GM19193 (cell line): Measurements from ENCODE around the gene CBFA2T2.

Source experiments
- POLR2A ChIP-seq: IDR thresholded peaks from 4 replicates; pipeline ENCODE4 v1.6.1; 2011; ENCODE audit not compliant: insufficient read depth, insufficient read length; ENCODE audit errors: extremely low read depth

Gene CBFA2T2

GRCh38 chr20:33650753-33651561, 161.1 kb downstream of the CBFA2T2 start:
- no peak for TF ChIP-seq POLR2A

- TF ChIP-seq POLR2A: no peak
These were observed 161.7 kb downstream of the CBFA2T2 start for GRCh38 chr20:33651562-33652048.

GRCh38 chr20:33653218-33653899, 163.5 kb downstream of the CBFA2T2 start:
- TF ChIP-seq POLR2A: no peak

- no peak for TF ChIP-seq POLR2A
These were observed 164.2 kb downstream of the CBFA2T2 start for GRCh38 chr20:33653900-33654596.

GRCh38 chr20:33654680-33655161, 164.8 kb downstream of the CBFA2T2 start:
- no peak for TF ChIP-seq POLR2A

GRCh38 chr20:33655164-33655563, 165.3 kb downstream of the CBFA2T2 start:
- TF ChIP-seq POLR2A: no peak

GRCh38 chr20:33656010-33656782, 166.3 kb downstream of the CBFA2T2 start:
- TF ChIP-seq POLR2A: no peak

GRCh38 chr20:33656783-33657703, 167.1 kb downstream of the CBFA2T2 start:
- TF ChIP-seq POLR2A: no peak

GRCh38 chr20:33657704-33658095, 167.8 kb downstream of the CBFA2T2 start:
- no peak for TF ChIP-seq POLR2A

- TF ChIP-seq POLR2A: no peak
These were observed 168.6 kb downstream of the CBFA2T2 start for GRCh38 chr20:33658510-33658909.

GRCh38 chr20:33658929-33659328, 169.0 kb downstream of the CBFA2T2 start:
- TF ChIP-seq POLR2A: no peak

GRCh38 chr20:33659341-33660034, 169.6 kb downstream of the CBFA2T2 start:
- no peak for TF ChIP-seq POLR2A
